Dermis microvascular lymphatic vessel endothelial cell (primary cell): ENCODE data around the gene IFT88. TPM values are rescaled to one million over a fixed set of nuclear protein-coding genes. Genes with fewer than 3 reads are reported as not detected.
A peak's percentile ranks its signal among the peaks of the same experiment; 100 is the strongest.
"Not testable (repeated sequence)": the region's sequence is repeated elsewhere in the genome, so short reads cannot be mapped to it uniquely, and the experiment has no call there.

Source experiments
- DNase-seq, 2 donors: peaks; one replicate each; pipeline versions ENCODE4 v3.0.0 to v3.0.0-alpha.2; 2010; ENCODE audit warnings: low read depth in 2 of 2
- total RNA-seq: library from RNA; depleted of rRNA; stranded (reverse); fragments of >200 nt; gene quantifications from 2 replicates; pipeline ENCODE4 v1.2.1, GENCODE V29; 2014

The IFT88 gene
- total RNA-seq, 1 donor from 2014 or later: 7.7 TPM

DNA sequence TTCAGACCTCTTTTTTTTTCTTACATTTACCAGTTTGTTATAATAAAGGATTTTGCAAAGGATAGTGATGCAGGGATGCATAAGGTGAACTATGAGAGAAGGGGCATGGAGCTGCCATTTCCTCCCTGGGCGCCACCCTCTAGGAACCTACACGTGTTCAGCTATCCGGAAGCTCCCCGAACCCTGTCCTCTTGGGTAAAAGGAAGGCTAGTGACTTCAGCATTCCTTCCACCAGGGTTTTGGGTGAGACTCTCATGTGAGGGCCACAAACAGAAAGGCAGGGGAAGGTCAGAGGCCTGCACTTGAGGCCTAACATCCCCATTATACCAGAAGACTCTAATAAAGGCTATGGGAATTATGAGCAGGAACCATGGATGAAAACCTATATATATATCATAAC is 57.3 kb downstream of the IFT88 start:
- no peak for DNase-seq

DNA sequence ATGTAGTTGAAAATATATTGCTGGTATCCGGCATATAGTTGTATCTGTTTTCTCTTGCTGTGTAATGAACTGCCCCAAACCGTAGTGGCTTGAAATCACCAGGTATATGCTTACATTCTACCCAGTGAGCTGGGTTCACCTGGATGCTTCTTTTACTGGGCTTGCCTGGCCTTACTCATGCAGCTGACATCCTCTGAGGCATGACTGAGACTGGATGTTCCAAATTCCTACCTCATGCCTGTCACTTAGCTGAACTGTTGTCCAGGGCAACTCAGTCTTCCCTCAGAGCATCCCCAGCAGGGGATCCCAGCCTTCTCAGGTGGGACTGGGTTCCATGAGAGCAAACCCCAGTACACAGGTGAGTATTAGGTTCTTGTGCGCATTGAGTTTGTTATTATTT is 66.8 kb downstream of the IFT88 start:
- no peak for DNase-seq

DNA sequence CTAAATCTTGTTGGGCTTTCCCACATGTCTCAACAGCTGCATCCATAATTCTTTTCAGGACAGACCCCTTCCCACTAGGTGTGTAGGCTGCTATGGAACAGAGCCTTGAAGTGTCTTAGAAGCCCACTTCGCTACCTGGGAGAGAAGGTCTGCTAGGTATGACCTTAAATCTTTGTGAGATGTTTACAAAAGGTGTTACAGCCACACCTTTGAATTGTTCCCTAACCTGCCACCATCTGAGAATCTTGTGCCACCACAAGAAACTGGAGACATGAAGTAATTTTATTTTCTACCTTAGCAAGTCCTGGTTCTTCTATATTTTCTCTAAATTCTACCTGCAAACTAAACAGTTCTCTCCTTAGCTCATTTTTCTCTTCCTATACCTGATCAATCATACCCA is 69.1 kb downstream of the IFT88 start:
- no peak for DNase-seq

DNA sequence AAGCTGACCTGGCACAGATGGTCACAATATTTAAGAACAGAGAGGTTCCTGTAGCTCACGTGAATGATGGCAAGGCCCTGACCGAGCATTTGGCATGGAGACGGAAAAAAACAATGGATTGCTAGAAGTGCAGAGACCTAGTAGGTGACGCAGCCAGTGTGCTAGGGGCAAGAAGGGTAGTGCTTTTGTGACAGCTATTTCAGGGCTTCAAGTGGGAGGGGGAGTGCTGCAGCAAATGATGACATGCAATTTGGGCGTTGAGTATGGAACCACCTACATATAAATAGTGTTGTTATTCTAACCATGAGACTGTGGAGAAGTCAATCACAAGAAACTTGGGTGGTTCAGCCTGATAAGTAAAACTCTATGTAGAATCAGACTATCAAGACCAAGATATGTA is 70.9 kb downstream of the IFT88 start:
- DNase-seq: no peak

DNA sequence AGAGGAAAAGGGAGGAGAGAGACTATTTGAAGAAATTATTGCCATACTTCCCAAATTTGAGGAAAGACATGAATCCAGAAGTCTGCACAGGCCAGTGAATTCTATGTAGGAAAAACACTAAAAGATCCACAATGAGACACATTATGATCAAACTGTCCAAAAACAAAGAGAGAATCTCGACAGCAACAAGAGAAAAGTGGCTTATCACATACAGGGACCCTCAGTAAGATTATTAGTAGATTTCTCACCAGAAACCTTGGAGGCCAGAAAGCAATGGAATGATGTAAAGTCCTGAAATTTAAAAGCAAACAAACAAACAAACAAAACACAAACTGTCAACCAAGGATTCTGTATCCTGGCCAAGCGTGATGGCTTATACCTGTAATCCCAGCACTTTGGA is 80.8 kb downstream of the IFT88 start:
- no peak for DNase-seq

DNA sequence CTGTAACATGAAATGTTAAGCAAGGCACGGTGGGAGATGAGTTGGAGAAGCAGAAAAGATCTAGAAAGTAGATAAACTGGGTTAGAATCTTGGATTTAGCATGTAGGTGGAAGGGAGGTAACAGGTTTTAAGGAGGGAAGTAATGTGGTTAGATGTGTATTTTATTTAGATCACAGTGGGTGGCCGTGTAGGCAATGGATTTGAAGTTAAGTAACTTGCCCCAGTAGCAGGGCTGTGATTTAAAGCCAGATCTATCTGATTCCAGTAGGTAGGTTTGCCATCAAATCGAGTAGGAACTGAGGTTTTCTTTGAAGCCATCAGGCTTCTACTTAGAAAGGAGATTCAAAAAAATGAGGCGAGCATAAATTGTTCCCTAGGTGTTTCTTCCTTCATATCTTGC is 86.0 kb downstream of the IFT88 start:
- DNase-seq: no peak

DNA sequence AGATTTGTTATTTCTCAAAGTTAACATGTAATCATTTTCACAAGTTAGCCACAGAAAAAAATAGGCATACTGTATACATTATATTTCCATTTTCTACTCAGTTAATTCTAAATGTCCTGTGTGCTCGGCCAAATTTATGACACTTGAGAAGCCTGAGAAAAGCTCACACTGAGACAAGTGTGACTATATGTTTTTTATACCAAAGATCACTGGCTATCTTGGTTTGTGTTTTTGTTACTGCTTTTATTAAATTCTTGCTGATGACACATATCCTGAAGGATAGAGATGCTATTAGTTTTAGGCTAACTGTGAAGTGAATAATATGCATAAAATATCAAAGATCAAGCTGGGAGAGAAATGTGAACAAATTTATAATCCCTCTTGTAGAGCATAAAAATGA is 87.2 kb downstream of the IFT88 start:
- DNase-seq: peak in 1 of 2 donors; percentile 73

DNA sequence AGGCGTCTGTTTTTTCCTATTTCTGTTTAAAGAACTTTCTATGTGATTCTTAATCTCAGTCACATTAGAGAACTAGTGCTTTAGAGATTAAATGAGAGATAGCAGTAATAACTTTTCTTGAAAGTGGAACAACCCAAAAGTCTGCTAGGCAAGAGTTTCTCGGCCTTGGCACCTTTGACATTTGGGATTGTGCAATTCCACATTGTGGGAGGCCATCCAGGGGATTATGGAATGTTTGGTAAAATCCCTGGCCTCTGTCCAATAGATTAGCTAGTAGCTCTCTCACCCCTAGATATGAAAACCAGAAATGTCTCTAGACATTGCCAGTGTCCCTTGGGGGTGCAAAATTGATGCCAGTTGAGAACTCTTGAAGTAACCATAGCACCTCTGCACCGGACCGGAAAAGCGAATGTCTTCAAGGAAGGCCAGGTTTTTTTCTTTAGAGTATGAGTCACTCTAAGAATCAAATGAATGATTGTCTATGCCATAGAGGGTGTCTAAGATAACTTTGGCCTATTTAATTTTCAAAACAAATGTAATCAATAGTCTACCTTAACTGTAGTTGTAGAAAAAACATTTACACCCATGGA is 91.6 kb downstream of the IFT88 start:
- DNase-seq: no peak

DNA sequence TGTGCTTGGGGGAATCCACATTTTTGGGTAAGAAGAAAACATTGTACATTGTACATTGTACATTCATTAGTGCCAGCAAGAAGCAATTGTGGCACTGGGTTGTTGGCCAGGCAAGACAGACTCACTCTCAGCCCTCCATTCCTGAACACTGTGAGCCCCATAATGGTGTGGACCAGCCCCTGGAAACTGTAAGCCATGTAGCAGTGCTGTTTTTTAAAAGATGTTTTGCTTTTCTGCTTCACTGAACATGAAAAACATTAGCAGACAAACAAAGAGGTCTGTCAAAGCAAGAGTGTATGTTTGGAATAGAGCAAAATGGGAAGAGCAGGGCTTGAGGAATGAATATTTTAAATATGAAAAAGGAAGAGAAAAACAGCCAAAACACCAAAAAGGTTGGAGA is 97.4 kb downstream of the IFT88 start:
- DNase-seq: no peak

DNA sequence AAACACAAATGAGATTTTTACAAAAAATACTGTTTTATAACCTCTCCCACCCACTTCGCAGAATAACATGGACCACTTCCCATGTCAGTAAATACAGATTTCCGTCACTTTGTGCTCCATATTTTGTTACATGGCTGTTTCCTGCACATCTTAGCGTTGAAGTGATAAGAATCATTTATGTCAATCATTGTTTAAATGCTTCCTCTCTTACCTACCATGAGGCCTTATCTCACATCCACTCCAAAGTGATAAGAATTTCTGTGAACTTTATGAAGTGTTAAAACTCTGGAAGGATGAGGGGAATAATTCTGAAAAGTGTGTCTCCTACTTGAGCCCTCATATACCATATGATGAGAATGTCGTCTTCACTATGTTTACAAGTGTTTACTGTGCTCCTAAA is 100.0 kb downstream of the IFT88 start:
- no peak for DNase-seq

DNA sequence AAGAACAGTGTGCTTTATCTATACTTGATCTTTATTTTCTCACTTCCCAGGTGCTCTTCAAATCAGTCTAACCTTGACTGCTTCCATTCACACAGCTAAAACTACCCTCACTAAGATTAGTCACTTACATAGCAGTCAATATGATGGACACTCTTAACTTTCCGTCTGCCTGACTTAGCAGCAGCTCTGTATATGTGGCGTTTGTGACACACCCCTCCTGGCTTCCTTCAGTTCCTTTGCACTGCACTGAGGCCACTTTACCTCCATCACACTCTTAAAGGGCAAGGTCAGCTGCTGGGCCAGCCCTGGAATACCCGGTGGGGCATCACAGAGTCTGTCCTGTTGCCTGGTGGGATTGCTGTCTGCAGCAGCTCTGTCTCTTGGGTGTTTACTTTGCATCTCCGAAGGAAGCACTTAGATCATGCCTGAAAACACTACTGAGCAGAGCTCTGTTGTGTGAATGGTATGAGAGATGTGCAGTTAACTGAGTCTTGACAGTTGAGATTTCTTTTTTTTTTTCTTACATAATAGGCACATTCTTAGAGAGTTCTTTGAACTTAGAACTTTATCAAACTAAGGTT is 101.0 kb downstream of the IFT88 start:
- DNase-seq: no peak

DNA sequence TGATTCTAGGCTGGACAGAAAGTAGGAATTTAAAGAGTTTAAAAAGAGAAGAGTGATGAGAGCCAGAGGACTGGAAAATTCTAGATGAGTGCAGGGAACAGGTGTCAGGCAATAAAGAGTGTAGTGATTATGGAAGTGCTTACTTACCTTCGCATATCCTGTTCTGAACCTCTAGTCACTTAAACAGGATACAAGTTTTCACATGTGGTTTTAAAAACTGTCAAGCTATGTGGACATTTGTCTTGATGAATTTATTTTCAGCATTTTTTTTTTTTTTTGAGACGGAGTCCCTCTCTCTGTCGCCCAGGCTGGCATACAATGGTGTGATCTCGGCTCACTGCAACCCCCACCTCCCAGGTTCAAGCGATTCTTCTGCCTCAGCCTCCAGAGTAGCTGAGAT is 102.2 kb downstream of the IFT88 start:
- no peak for DNase-seq

DNA sequence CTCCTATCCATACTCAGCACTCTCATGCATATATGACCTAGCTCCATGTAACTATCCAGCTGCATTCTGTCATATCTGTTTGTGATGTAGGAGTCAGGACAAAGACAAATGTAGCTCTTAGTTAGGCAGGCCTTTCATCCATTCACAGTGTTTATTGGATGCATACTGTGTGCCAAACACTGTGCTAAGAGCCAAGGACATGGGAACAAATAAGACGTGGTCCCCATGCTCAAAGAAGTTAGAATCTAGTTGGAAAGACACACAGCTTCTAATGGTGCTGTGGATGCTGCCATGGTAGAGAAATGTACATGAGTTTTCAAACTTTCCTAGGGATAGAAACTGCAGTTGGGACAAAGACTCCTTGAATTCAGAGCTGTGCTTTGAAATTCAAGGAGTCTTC is 104.8 kb downstream of the IFT88 start:
- DNase-seq: no peak

DNA sequence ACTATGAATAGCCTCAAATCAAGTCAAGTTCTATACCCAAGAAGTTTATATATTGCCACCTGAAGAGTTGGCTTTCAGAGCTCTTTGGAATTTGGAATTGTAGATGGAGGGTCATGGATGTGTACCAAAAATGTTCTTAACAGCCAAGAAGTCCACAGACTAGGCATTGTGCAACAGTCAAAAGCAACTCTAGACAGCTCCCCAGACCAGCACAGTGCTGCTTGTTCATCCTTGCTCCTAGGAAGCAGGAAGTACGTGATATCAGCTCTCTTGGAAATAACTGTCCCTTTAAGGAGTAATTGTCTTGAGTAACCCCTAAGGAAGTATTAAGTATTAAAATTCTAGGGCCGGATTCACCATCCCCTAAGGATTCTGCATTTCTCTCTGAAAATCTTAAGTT is 105.8 kb downstream of the IFT88 start:
- DNase-seq: no peak

DNA sequence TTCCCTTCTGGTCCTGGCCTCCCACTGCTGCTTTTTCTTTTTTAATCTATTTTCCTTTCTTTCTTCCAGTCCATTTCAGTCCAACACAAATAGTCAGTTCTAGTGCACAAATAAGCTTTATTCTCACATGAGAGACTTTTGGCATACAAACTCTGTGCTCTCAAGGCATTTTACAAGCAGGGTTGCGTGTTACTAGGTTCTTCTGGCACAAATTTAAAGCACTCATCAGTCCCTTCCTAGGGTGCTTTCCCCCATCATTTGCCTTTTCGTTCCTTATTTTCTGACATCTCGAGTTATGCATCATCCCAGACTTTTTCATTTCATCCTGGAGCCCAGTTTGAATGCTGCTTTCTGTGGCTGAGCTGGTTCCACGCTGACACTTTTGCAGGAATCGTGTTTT is 106.8 kb downstream of the IFT88 start:
- no peak for DNase-seq

DNA sequence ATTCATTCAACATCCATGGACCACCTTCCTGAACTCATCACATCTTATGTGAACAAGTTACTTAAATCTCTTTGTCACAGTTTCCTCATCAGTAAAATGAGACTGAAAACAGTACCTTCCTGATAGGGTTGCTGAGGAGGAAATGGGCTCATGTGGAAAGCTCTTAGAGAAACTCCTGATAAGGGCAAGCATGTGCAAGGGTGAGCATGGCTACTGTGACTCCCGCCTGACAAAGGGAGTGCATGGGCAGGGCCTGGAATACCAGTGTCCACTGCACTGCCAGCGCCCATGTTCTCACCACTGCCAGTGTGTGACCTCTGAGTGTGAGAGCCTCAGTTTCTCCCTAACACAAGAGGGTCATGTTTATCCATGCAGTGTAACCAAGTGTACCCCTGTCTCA is 109.3 kb downstream of the IFT88 start:
- no peak for DNase-seq

DNA sequence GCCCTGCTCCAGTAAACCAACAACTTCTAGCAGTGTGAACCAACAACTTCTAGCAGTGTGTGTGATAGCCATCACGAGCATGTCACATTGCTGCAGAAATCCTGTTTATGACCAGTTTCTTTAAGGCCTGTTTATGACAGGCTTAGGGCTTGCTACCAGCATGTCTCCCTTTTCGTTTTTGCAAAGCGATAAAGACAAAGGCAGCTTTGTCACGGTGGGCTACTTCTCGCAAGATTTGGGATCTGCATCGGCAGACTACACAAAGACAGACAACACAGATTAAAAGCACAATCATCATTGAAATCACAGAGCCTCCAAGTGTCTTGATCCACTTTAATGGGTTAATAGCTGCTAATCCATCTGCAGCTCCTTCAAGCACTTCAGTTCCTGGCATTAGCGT is 111.6 kb downstream of the IFT88 start:
- peak in 1 of 2 donors; percentile 5 for DNase-seq

DNA sequence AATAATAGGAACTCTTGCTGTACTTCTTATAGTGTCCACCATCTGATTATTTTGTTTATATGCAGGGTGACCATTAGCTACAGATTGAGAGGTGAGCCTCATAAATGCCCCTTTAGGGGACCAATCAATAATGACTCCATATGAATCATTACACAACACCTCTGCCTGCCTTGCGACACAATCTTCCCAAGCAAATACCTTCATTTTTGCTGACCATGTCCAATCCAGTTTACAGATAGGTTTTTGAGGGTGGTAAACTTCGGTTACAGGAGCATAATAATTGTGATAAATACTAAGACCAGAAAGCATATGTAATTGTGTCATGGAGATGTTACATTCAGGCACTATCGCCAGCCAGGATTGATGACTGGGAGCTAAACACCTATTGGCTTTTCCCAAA is 112.9 kb downstream of the IFT88 start:
- no peak for DNase-seq

DNA sequence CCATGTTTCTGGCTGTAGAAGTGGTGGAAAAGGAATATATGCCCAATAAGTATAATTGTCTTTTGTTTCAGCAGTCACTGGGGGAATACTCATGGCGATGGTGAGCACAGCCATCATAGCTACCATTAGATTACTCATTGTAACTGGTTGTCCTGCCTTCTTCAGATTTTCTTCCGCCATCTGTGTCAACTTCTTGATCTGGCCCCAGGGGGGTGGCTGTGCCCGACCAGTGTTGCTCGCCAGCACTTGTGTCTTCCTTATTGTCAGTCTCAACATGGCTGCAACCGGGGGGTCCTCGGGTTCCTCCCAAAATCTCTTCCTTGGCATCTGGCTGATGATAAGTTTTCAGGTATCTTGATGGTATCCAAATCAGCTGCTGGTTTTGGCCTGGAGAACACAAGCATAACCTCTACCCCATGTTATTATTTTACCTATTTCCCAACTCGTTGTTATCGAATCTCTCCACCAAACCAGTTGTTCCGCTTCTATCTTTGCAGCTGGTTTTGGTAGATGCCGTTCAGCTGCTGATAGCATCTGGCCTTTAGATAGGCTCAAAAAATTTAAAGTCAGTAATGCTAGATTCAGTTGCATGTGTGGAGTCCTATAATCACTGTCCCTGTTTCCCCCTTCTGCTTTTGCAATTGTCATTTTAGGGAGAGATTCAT is 113.6 kb downstream of the IFT88 start:
- no peak for DNase-seq

DNA sequence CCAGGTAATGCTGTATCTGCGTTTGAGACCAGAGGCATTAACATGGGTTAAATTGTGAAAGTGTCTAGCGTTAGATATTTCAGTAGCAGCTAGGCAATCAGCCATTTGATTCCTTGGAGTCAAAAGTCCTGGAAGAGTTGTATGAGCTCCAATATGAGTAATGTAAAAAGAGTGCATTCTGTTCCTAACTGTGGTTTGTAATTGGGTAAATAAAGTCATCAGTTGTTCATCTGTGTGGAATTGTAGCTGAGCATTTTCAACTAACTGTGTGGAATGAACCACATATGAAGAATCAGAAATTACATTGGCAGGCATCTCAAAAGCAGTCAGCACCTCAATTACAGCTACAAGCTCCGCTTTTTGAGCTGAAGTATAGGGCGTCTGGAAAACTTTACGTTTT is 114.5 kb downstream of the IFT88 start:
- not testable (repeated sequence) for DNase-seq

DNA sequence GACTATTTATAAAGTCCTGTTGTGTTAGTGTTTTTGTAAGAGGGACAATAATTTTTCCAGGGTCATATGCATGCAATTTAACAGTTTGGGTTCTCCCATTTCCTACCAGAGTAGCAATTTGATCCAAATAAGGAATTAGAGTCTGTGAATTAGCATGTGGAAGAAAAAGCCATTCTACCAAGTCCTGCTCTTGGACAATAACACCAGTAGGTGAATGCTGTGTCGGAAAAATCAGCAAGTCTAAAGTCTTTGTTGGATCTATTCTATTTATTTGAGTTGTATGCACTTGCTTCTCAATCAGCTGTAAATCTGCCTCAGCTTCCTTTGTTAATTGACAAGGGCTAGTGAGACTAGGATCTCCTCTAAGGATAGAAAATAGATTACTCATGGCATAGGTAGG is 115.1 kb downstream of the IFT88 start:
- DNase-seq: no peak

DNA sequence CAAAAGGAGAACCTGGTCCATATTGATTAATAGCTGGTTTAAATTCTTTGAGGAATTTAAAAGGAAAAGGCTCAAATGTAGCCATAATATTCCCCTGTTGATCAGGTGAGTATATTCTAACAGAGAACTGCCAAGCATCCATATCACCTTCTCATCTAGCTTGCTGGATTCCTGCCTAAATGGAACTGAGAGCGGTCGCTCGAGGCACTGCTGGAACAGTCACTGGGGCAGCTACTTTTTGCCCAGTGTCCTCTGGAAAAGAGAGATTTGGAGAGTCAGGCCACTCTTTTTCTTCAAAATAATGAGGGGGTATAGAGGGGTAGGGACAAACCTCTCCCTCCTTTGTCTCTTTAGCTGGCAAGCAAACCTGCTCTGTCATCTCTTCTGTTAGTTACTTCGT is 117.1 kb downstream of the IFT88 start:
- DNase-seq: no peak

DNA sequence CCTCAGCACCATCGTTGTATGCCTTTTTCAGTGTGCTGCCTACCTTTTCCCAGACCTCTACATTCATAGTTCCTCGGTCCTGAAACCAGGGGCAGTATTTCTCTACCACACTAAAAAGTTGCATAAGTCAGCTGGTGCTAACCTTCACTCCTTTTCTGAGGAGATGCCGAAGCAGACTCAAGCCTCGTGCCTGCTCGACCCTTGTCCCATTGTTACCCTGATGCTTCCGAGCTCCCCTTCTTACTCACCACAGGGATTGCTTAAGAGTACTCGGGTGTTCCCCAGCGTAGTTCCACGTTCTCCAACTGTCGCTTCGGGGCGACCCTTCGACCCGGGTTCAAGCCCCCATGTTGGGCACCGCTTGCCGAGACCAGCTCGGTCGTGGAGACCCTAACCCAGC is 117.6 kb downstream of the IFT88 start:
- no peak for DNase-seq

DNA sequence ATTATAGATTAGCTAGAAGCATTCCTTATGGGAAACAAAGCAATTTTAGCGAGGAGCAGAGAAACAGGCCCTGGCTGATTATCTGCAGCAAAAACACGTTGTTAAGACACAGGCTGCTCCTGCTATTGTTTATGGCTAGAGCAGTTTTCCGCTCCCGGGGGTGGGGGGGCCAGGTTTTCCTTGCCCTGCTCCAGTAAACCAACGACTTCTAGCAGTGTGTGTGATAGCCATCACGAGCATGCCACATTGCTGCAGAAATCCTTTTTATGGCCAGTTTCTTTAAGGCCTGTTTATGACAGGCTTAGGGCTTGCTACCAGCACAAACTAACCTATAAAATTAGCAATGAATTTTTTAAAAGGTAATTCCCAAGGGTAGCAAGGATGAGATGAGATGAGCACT is 118.1 kb downstream of the IFT88 start:
- no peak for DNase-seq
